ENCODE data around the gene CDH4. TPM values are rescaled to one million over a fixed set of nuclear protein-coding genes. Genes with fewer than 3 reads are reported as not detected.
A peak's percentile ranks its signal among the peaks of the same experiment; 100 is the strongest.

Gene CDH4
- total RNA-seq, 1 donor from 2014 or later: 8.9 TPM

GRCh38 chr20:61482901-61483300 lies 230.8 kb downstream of the CDH4 start:
- no peak overlapping the region for H3K27ac Mint-ChIP-seq (ENCODE audit: unreplicated experiment)
- H3K27me3 Mint-ChIP-seq (ENCODE audit: low read depth): no peaks in the 10 kb centered on the region
- peaks cover 6% of the 10 kb centered on the region for H3K9me3 Mint-ChIP-seq
- no peak for TF ChIP-seq CTCF (conservative IDR thresholded peaks at IDR 0.05)
- peaks cover 16% of the 10 kb centered on the region for H3K4me1 Mint-ChIP-seq
- H3K36me3 Mint-ChIP-seq (ENCODE audit: low read depth): peaks cover 6% of the 10 kb centered on the region
- DNase-seq (ENCODE audit: low read depth, low spot score): no peak
- H3K4me3 Mint-ChIP-seq: no peak overlapping the region

DNA sequence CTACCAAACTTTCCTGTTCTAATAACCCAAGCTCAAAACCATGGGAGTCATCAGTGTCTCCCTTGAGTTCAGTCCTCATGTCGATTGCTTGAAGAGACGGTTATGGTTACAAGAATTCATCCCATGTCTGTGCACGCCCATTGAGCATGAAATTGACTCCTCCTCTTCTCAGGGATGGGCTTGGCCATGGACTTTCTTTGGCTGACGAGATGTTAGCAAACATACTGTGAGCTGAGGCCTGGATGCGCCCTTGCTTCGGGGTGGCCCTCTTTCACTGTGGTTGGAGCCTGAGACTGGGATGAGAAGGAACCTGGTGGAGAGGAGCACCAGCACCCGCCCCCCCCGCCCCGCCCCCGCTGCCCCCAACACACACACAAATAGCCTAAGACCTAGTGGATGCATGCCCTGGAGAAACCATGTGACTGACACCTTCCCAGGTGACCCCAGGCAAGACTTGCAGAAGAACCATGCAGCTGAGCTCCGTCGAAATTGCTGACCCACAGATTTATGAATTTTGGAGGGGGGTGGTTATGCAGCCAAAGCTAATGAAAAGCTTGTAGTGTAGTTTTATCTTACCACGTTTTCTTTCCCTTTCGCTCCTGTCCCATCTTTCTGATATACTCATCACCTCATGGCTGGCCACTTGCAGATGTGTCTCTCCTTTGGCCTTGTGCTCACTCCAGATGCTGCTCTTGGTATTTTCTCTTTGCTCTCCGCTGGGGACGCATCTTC lies 231.4 kb downstream of the CDH4 start:
- peaks cover 4% of the 10 kb centered on the region for H3K9me3 Mint-ChIP-seq

GRCh38 chr20:61486198-61486597 lies 234.1 kb downstream of the CDH4 start:
- no peak for TF ChIP-seq CTCF (conservative IDR thresholded peaks at IDR 0.05)
- no peak overlapping the region for H3K4me3 Mint-ChIP-seq
- H3K27ac Mint-ChIP-seq (ENCODE audit: unreplicated experiment): no peak overlapping the region
- peaks cover 29% of the 10 kb centered on the region for H3K4me1 Mint-ChIP-seq
- H3K27me3 Mint-ChIP-seq (ENCODE audit: low read depth): no peaks in the 10 kb centered on the region
- no peaks in the 10 kb centered on the region for H3K9me3 Mint-ChIP-seq
- no peak for DNase-seq (ENCODE audit: low read depth, low spot score)
- H3K36me3 Mint-ChIP-seq (ENCODE audit: low read depth): no peaks in the 10 kb centered on the region

More for the DNA sequence above, 231.4 kb downstream of the CDH4 start:
- Mint-ChIP-seq H3K27ac (ENCODE audit: unreplicated experiment) (no peak overlapping the region), H3K4me1 (peaks cover 19% of the 10 kb centered on the region), H3K27me3 (ENCODE audit: low read depth) (no peaks in the 10 kb centered on the region), H3K4me3 (no peak overlapping the region), H3K36me3 (ENCODE audit: low read depth) (peaks cover 4% of the 10 kb centered on the region)
- no peak for TF ChIP-seq CTCF (conservative IDR thresholded peaks at IDR 0.05)
- no peak for DNase-seq (ENCODE audit: low read depth, low spot score)

DNA sequence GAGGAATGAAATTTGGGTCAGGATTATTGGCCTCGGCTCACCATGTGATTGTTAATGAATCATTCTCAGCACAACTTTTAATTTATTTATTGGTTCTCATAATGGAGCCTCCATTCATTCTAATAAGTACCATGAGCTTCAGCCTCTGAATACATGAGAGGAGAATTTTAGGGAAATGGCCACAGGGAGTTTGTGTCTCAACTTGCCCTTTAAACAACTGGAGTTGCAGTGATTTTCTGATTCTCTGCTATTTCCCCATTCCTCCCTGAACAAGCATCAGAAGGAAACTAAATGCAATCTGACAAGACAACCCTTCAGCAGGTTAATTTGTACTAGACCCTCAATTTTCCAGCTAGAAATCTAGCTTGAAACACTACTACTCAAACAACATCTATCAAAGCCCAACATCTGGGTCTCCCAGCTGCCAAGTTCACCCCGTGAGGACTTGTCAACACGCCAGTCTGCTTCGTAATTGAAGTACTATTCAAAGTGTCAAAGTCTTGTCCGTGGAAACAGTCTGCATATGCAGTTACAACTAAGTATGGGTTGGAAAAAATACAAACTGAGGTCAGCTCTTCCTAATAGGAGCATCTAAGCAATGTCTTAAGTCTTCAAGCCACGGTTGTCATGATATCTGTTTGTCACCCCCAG lies 235.4 kb downstream of the CDH4 start:
- no peak for DNase-seq (ENCODE audit: low read depth, low spot score)
- peak overlapping the region; percentile 6 for H3K27ac Mint-ChIP-seq (ENCODE audit: unreplicated experiment)
- H3K9me3 Mint-ChIP-seq: no peaks in the 10 kb centered on the region
- peak overlapping the region; percentile 16 for H3K4me3 Mint-ChIP-seq
- H3K27me3 Mint-ChIP-seq (ENCODE audit: low read depth): no peaks in the 10 kb centered on the region
- TF ChIP-seq CTCF (conservative IDR thresholded peaks at IDR 0.05): no peak
- peaks cover 29% of the 10 kb centered on the region for H3K4me1 Mint-ChIP-seq
- no peaks in the 10 kb centered on the region for H3K36me3 Mint-ChIP-seq (ENCODE audit: low read depth)

- Mint-ChIP-seq H3K27me3 (ENCODE audit: low read depth) (no peaks in the 10 kb centered on the region), H3K4me3 (peak overlapping the region; percentile 16), H3K27ac (ENCODE audit: unreplicated experiment) (peak overlapping the region; percentile 10), H3K36me3 (ENCODE audit: low read depth) (no peaks in the 10 kb centered on the region), H3K4me1 (peaks cover 29% of the 10 kb centered on the region), H3K9me3 (no peaks in the 10 kb centered on the region)
- no peak for TF ChIP-seq CTCF (conservative IDR thresholded peaks at IDR 0.05)
- DNase-seq (ENCODE audit: low read depth, low spot score): no peak
Measured at GRCh38 chr20:61487997-61488371, 235.9 kb downstream of the CDH4 start.

All from neural crest cell (in vitro differentiated cells).